Mesenchymal stem cell (in vitro differentiated cells and primary cell): ENCODE data around the gene PRKCA.

Experiments
- DNase-seq: peaks from one replicate; pipeline ENCODE4 v3.0.0-alpha.2; 2013
- H2AFZ ChIP-seq: one replicate; pipeline ENCODE4 v1.6.1; 2013; ENCODE audit warnings: low read depth, mild to moderate bottlenecking, control low read depth, inconsistent platforms, low read length, moderate library complexity
- H2AK5ac ChIP-seq: 2 replicates; pipeline ENCODE4 v1.6.1; 2013; ENCODE audit warnings: low read length, moderate library complexity, mild to moderate bottlenecking, inconsistent platforms; ENCODE audit not compliant: severe bottlenecking
- H2BK120ac ChIP-seq: one replicate; pipeline ENCODE4 v1.6.1; 2013; ENCODE audit warnings: low read depth, mild to moderate bottlenecking, inconsistent platforms, low read length, moderate library complexity
- H2BK12ac ChIP-seq, 2 experiments: one replicate each; pipeline ENCODE4 v1.6.1; 2013; ENCODE audit warnings: inconsistent platforms in 2 of 2, low read length in 2 of 2, mild to moderate bottlenecking in 2 of 2, moderate library complexity in 2 of 2, control low read depth in 1 of 2
- H2BK15ac ChIP-seq: one replicate; pipeline ENCODE4 v1.6.1; 2013; ENCODE audit warnings: mild to moderate bottlenecking, low read depth, inconsistent platforms; ENCODE audit not compliant: poor library complexity, severe bottlenecking
- H2BK5ac ChIP-seq: 2 replicates; pipeline ENCODE4 v1.6.1; 2013; ENCODE audit warnings: low read depth, mild to moderate bottlenecking, low read length, control low read depth, inconsistent platforms; ENCODE audit not compliant: poor library complexity, severe bottlenecking
- H3K14ac ChIP-seq, 2 experiments: one replicate each; pipeline ENCODE4 v1.6.1; 2013; ENCODE audit warnings: inconsistent platforms in 2 of 2, low read length in 2 of 2, control low read depth in 1 of 2, mild to moderate bottlenecking in 1 of 2, moderate library complexity in 1 of 2
- H3K18ac ChIP-seq, 2 experiments: one replicate each; pipeline ENCODE4 v1.6.1; 2013; ENCODE audit warnings: inconsistent platforms in 2 of 2, low read length in 2 of 2, control low read depth in 1 of 2, low read depth in 1 of 2, mild to moderate bottlenecking in 1 of 2
- H3K23ac ChIP-seq, 2 experiments: one replicate each; pipeline ENCODE4 v1.6.1; 2013; ENCODE audit warnings: inconsistent platforms in 2 of 2, low read length in 2 of 2, mild to moderate bottlenecking in 2 of 2, moderate library complexity in 2 of 2, control low read depth in 1 of 2
- H3K27ac ChIP-seq: 2 replicates; pipeline ENCODE4 v1.5.1; 2013; ENCODE audit warnings: mild to moderate bottlenecking, moderate library complexity, low read length, control low read depth, inconsistent platforms; ENCODE audit not compliant: poor library complexity, severe bottlenecking
- H3K27me3 ChIP-seq, 2 experiments: 2 replicates each; pipeline versions ENCODE4 v1.6.1 to v1.7.0; 2013; ENCODE audit warnings: low read length in 2 of 2, mild to moderate bottlenecking in 2 of 2, moderate library complexity in 2 of 2, control low read depth in 1 of 2, inconsistent platforms in 1 of 2; ENCODE audit not compliant: control insufficient read depth in 1 of 2, insufficient read depth in 1 of 2
- H3K36me3 ChIP-seq, 2 experiments: 2 replicates each; pipeline versions ENCODE4 v1.6.1 to v1.7.0; 2013; ENCODE audit warnings: low read length in 2 of 2, control low read depth in 1 of 2, inconsistent platforms in 1 of 2, low read depth in 1 of 2, mild to moderate bottlenecking in 1 of 2; ENCODE audit not compliant: insufficient read depth in 2 of 2, control insufficient read depth in 1 of 2
- H3K4ac ChIP-seq, 2 experiments: one replicate each; pipeline ENCODE4 v1.6.1; 2013; ENCODE audit warnings: inconsistent platforms in 2 of 2, low read length in 2 of 2, mild to moderate bottlenecking in 2 of 2, moderate library complexity in 2 of 2, control low read depth in 1 of 2, low read depth in 1 of 2
- H3K4me1 ChIP-seq: 2 replicates; pipeline ENCODE4 v1.6.1; 2013; ENCODE audit warnings: low read depth, low read length, control low read depth; ENCODE audit not compliant: control insufficient read depth, insufficient read depth
- H3K4me2 ChIP-seq: 2 replicates; pipeline ENCODE4 v1.6.1; 2013; ENCODE audit warnings: low read length, mild to moderate bottlenecking, inconsistent platforms; ENCODE audit not compliant: poor library complexity, severe bottlenecking
- H3K4me3 ChIP-seq, 2 experiments: 2 replicates each; pipeline versions ENCODE4 v1.5.1 to v1.7.0; 2013; ENCODE audit warnings: low read length in 2 of 2, mild to moderate bottlenecking in 2 of 2, control low read depth in 1 of 2, low read depth in 1 of 2; ENCODE audit not compliant: insufficient read depth in 1 of 2
- H3K79me1 ChIP-seq: replicated peaks from 2 replicates; pipeline ENCODE4 v1.6.1; 2013; ENCODE audit warnings: mild to moderate bottlenecking, control low read depth, low read length, inconsistent platforms; ENCODE audit not compliant: poor library complexity, severe bottlenecking
- H3K9ac ChIP-seq: 2 replicates; pipeline ENCODE4 v1.7.0; 2013; ENCODE audit warnings: mild to moderate bottlenecking, low read length, moderate library complexity
- H3K9me3 ChIP-seq: 2 replicates; pipeline ENCODE4 v1.7.0; 2013; ENCODE audit warnings: mild to moderate bottlenecking, low read length; ENCODE audit not compliant: control insufficient read depth
- H4K8ac ChIP-seq: one replicate; pipeline ENCODE4 v1.6.1; 2013; ENCODE audit warnings: inconsistent platforms, mild to moderate bottlenecking, low read length, moderate library complexity
- H4K91ac ChIP-seq: one replicate; pipeline ENCODE4 v1.6.1; 2013; ENCODE audit warnings: mild to moderate bottlenecking, low read length, inconsistent platforms
- WGBS: methylation state at CpG from one replicate; pipeline ENCODE4 v1.1.7; 2013; ENCODE audit warnings: mixed read lengths; 5-methylcytosine and 5-hydroxymethylcytosine counted together

PRKCA gene

DNA sequence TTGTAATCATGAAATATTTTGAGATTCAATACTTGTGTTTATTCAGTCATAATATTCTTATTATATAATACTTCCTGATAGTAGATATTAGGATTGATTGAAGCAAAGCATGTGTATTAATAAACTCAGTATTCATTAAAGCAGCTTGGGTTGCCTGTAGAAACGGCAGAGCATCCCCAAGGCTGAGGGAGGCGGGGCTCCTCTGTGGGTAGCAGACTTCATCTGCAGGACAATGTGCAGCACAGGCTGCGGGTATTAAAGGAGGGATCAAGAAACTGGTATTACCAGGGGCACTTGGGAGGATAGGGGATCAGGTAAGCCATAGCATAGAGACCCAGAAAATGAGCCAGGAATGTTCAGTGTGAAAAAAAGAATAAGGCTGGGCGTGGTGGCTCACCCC is 213.6 kb downstream of the PRKCA start:
- 80% methylated on average over 4 of the region's 4 CpGs for WGBS

DNA sequence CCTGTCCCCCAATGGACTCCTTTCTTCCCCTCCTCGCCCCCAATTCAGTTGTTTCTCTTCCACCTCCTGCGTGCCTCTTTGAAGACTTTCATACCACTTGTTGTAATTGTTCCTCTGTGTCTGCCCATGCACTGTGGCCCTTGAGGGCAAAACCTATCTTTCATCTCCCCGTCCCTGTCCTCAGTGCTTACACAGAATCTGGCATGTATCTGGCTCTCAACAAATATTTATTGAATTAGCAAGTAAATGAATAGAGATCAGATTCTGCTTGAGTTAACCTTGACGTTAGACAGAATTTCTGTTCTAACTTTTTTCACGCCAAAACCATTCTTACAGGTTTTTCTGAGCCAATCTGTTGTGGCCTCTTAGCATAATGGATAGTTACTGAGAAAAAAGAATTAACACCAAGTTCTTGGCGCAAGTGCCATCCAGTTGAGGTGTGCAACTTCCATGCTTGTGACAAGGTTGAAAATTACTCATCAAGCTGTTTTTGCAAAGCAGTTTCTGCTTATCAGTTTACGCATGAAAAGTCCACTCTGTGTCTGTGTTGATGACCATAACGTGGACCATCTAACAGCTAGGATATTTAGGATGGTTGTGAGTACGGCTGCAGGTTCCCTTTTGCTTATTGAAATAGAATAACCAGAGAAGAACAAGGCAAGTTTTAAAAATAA is 215.1 kb downstream of the PRKCA start:
- Histone ChIP-seq H3K27ac (no peak overlapping the region), H3K9ac (no peak overlapping the region), H2AK5ac (no peak overlapping the region), H4K8ac (no peak overlapping the region), H3K4me1 (peaks cover 2% of the 10 kb centered on the region), H2BK15ac (no peak overlapping the region), H3K27me3 (no peaks in the 10 kb centered on the region), H3K4ac (no peak overlapping the region), H2AFZ (no peak overlapping the region), H3K9me3 (no peaks in the 10 kb centered on the region), H3K4me3 (no peak overlapping the region), H3K18ac (no peak overlapping the region), H3K4me2 (no peak overlapping the region), H2BK120ac (no peak overlapping the region), H3K14ac (no peak overlapping the region), H3K79me1 (peaks cover 40% of the 10 kb centered on the region), H2BK5ac (no peak overlapping the region), H3K36me3 (no peaks in the 10 kb centered on the region), H3K23ac (no peak overlapping the region), H4K91ac (no peak overlapping the region), H2BK12ac (no peak overlapping the region)
- no peak for DNase-seq
- WGBS, result 77% methylated on average over 9 of the region's 9 CpGs

More for the DNA sequence above, 213.6 kb downstream of the PRKCA start:
- H3K14ac ChIP-seq, result no peak overlapping the region
- H2BK5ac ChIP-seq, result no peak overlapping the region
- no peak overlapping the region for H3K4ac ChIP-seq
- no peak overlapping the region for H3K9ac ChIP-seq
- H2BK12ac ChIP-seq, result no peak overlapping the region
- H4K91ac ChIP-seq, result no peak overlapping the region
- H2BK15ac ChIP-seq, result no peak overlapping the region
- H3K9me3 ChIP-seq, result no peaks in the 10 kb centered on the region
- DNase-seq, result no peak
- H3K36me3 ChIP-seq, result no peaks in the 10 kb centered on the region
- no peaks in the 10 kb centered on the region for H3K4me1 ChIP-seq
- no peaks in the 10 kb centered on the region for H3K27me3 ChIP-seq
- H2BK120ac ChIP-seq, result no peak overlapping the region
- no peak overlapping the region for H2AK5ac ChIP-seq
- no peak overlapping the region for H2AFZ ChIP-seq
- H3K79me1 ChIP-seq, result peaks cover 37% of the 10 kb centered on the region
- H3K4me2 ChIP-seq, result no peak overlapping the region
- no peak overlapping the region for H3K23ac ChIP-seq
- H3K27ac ChIP-seq, result no peak overlapping the region
- no peak overlapping the region for H3K4me3 ChIP-seq
- H3K18ac ChIP-seq, result no peak overlapping the region
- H4K8ac ChIP-seq, result no peak overlapping the region

DNA sequence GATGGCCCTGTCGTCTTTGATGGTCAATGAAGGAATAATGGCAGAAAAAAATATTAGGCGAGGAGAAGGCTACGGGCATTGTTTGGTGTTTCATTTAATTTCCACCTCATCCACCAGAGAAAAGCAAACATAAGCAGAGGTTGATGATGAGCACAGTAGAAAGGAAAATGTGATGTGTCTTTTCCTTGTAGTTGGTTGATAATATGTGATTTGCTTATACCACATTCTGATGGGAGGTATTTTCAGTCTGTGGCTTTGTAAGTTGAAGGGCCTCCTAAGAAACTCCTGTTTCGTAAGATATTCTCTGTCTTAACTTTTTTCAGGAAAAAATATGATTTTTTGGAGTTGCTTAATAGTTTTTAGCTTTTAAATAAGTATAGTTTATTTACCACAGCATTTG is 215.7 kb downstream of the PRKCA start:
- H3K9ac ChIP-seq, result no peak overlapping the region
- no peak overlapping the region for H3K4ac ChIP-seq
- H3K4me2 ChIP-seq, result no peak overlapping the region
- no peak overlapping the region for H3K23ac ChIP-seq
- H2AK5ac ChIP-seq, result no peak overlapping the region
- no peak overlapping the region for H2BK5ac ChIP-seq
- H2AFZ ChIP-seq, result no peak overlapping the region
- H3K27me3 ChIP-seq, result no peaks in the 10 kb centered on the region
- no peak overlapping the region for H4K91ac ChIP-seq
- H2BK12ac ChIP-seq, result no peak overlapping the region
- WGBS, result no CpG with 5 or more reads among the region's 4 CpGs
- peak; percentile 22 for DNase-seq
- H2BK120ac ChIP-seq, result no peak overlapping the region
- peaks cover 40% of the 10 kb centered on the region for H3K79me1 ChIP-seq
- no peaks in the 10 kb centered on the region for H3K9me3 ChIP-seq
- H3K14ac ChIP-seq, result no peak overlapping the region
- peaks cover 2% of the 10 kb centered on the region for H3K4me1 ChIP-seq
- no peak overlapping the region for H2BK15ac ChIP-seq
- H3K36me3 ChIP-seq, result no peaks in the 10 kb centered on the region
- no peak overlapping the region for H3K4me3 ChIP-seq
- no peak overlapping the region for H3K18ac ChIP-seq
- no peak overlapping the region for H3K27ac ChIP-seq
- no peak overlapping the region for H4K8ac ChIP-seq

DNA sequence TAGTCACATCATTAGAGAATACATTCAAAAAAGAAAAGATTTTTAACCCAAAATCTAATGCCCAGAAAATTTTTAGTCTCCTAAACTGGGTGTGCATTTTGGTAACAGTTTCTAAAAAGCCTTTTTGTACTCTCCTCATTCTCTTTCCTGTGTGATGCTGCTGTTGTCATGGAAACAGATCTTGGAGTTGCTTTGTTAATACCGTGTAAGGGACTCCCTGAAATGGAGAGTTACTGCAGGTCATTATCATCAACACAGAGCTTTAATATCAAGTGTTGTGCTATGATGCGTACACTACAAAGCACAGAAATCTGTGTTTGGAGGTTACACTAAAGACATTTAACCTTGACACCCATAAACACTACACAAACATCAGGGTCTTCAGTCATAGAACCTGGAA is 216.3 kb downstream of the PRKCA start:
- Histone ChIP-seq H3K9me3 (no peaks in the 10 kb centered on the region), H4K91ac (no peak overlapping the region), H2BK5ac (no peak overlapping the region), H4K8ac (no peak overlapping the region), H3K9ac (no peak overlapping the region), H2BK15ac (no peak overlapping the region), H3K79me1 (peaks cover 40% of the 10 kb centered on the region), H3K36me3 (no peaks in the 10 kb centered on the region), H3K23ac (no peak overlapping the region), H3K18ac (no peak overlapping the region), H3K27me3 (no peaks in the 10 kb centered on the region), H3K4me3 (no peak overlapping the region), H3K14ac (no peak overlapping the region), H2AK5ac (no peak overlapping the region), H2BK12ac (no peak overlapping the region), H3K4me2 (no peak overlapping the region), H3K4ac (no peak overlapping the region), H2BK120ac (no peak overlapping the region), H3K4me1 (peaks cover 5% of the 10 kb centered on the region), H3K27ac (no peak overlapping the region), H2AFZ (no peak overlapping the region)
- WGBS, result 90% methylated on average over 1 of the region's 2 CpGs
- no peak for DNase-seq
